NCI-H2196 (cell line): ENCODE measurements around the gene MCFD2.

ENCODE experiments used
- DNase-seq: peaks from one replicate; lab custom pipeline; 2025; ENCODE audit not compliant: unreplicated experiment; lab: John Stamatoyannopoulos, UW

Gene MCFD2

GRCh38 chr2:46939626-46940359 lies 24.2 kb upstream of the MCFD2 start:
- no peak for DNase-seq

DNA sequence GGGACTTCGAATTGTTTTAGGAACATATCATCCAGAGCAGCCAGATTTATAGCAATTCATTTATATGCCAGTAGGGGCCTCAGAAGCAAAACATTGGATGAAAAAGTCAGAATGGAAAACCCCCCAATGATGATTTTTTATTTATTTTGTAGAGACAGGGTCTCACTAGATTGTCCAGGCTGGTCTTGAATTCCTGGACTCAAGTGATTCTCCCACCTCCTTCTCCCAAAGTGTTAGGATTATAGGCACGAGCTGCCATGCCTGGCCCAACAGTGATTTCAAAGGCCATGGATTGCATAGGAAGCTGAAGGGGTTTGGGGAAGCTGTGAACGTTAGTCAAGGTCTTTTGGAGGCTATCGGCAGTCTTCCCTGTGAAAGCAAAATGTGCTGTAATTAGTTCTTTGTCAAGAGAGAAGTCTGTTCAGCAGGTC lies 21.9 kb upstream of the MCFD2 start:
- no peak for DNase-seq

- no peak for DNase-seq
These were observed 21.0 kb upstream of the MCFD2 start for GRCh38 chr2:46936566-46936965.

GRCh38 chr2:46935071-46935470 lies 19.5 kb upstream of the MCFD2 start:
- no peak for DNase-seq

DNA sequence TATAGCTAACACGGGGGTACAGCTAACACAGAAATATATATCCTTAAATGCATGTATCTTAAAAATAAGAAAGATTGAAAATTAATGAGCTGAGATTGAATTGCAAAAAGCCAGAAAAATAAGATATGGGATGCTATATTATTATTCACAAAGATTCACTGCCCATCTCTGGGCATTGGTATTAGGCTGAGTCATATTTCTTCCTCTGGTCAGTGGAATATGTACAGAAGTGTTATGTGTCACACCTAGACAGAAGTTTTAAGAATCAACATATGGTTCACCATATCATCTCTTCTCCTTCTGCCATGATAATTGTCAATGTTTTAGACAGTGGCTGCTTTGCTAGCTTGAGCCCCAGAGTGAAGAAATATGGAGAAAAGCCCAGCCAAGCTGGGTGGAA lies 14.0 kb upstream of the MCFD2 start:
- no peak for DNase-seq

GRCh38 chr2:46926863-46927262 lies 11.3 kb upstream of the MCFD2 start:
- DNase-seq: no peak

DNA sequence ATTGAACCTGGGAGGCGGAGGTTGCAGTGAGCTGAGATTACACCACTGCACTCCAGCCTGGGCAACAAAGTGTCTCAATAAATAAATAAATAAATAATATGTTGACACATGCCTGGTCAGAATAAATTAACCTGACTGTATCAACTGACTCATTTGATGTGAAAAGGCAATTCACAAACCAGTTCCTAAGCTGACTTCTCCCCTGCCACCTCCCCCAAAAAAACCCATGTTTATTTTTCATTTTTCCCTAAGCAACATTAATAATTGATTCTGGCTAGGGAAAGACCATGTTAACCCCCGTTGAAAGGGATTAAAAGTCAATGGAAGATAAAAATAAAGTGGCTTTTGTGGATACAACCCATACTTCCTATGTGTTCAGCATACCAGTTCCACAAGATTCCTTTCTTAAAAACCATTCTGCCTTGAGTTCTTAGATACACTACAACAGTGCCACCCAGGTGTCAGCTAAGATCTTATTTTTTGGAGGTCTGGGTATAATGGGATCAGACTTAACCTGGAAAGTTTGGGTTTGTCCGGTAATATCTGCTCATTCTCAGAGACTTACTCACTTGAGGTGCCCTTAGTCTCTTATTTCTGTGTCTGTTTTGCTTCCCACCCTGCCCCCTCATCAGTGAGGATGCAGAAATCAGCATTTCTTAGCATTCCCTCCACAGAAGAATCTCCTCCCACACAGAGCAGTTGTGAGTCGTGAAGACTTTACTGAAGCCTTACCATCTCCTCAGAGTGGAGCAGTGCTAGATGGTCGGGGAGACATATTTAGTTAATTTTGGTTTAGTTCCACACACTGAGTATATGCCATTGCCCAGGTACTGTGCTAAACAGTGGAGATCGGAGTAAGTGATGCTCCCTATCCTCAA lies 10.1 kb upstream of the MCFD2 start:
- no peak for DNase-seq

DNA sequence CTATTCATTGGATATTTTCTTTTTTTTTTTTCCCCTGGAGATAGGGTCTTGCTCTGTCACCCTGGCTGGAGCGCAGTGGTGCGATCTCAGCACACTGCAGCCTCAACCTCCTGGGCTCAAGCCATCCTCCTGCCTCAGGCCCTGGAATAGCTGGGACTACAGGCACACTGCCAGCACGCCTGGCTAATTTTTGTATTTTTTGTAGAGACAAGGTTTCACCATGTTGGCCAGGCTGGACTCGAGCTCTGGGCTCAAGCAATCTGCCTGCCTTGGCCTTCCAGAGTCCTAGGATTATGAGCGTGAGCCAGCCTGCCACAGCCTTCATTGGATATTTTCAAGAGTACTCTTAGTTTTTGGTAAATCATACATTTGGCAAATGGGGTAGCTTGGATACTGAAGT lies 9.0 kb upstream of the MCFD2 start:
- DNase-seq: no peak

DNA sequence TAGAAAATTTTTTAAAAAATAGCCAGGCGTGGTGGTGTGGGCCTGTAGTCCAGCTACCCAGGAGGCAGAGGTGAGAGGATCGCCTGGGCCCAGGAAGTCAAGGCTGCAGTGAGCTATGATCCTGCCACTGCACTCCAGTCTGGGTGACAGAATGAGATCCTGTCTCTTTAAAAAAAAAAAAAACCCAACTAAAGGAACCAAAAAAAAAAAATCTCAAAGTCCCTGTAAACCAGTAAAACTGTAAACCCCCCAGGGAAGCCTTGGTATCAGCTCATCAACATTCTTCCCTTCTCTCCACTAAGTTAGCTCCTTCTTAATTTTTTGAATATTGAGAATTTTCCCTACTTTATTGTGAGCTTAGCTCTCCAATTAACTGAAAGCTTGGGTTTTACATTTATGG lies 8.4 kb upstream of the MCFD2 start:
- no peak for DNase-seq

- DNase-seq: no peak
These were observed 7.5 kb upstream of the MCFD2 start for GRCh38 chr2:46923041-46923528.

DNA sequence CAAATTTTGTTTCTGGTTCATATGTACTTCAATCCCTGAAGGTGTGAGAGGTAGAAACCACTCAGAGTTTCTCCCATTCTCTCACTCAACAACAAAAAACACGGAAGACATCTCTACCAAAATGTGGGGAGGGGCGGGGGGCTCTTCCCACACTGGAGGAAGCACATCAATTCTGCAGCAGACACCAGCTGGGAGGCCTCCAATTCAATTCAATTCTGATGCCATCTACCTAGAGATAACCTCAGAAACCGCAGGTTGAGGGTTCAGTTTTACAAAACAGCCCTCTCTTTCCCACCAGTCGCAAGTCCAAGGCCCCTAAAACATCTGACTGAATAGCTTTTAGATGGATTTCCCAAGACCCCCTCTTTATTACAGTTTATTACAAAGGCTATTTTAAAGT lies 7.0 kb upstream of the MCFD2 start:
- DNase-seq: no peak

DNA sequence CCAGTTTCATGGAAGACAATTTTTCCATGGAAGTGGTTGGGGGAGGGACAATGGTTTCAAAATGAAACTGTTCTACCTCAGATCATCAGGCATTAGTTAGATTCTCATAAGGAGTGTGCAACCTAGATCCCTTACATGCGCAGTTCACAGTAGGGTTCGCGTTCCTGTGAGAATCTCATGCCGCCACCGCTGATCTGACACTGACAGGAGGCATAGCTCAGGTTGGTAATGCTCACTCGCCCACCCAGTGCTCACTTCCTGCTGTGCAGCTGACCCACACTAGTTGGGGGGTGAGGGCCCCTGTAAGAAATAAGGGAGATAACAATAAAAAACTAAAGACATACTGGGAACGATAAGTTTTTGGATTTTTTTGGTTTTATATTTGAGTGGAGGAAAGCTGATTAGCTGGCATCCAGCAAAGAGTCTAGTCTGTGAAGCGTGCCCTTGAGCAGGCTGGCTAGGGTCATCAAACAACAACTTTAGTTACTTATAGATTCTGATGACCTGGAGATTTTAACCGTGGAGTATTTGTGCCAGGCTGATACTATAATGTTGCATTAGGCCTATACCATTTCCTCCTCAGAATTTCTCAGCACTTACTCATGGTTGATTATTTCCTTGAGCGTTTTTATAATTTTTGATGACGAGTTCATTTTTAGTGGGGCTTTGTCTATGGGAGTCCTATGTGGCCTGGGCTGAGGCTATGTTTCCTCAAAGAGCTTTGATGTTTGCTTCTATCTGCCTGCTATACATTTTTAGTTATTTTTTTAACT lies 6.3 kb upstream of the MCFD2 start:
- no peak for DNase-seq

GRCh38 chr2:46917628-46918027 lies 2.0 kb upstream of the MCFD2 start:
- no peak for DNase-seq

GRCh38 chr2:46915811-46916630 lies 415 bp upstream of the MCFD2 start:
- DNase-seq: peak; percentile 95

GRCh38 chr2:46914578-46915230 lies 902 bp downstream of the MCFD2 start:
- DNase-seq: no peak

GRCh38 chr2:46913471-46914381 lies 1.9 kb downstream of the MCFD2 start:
- DNase-seq: no peak

DNA sequence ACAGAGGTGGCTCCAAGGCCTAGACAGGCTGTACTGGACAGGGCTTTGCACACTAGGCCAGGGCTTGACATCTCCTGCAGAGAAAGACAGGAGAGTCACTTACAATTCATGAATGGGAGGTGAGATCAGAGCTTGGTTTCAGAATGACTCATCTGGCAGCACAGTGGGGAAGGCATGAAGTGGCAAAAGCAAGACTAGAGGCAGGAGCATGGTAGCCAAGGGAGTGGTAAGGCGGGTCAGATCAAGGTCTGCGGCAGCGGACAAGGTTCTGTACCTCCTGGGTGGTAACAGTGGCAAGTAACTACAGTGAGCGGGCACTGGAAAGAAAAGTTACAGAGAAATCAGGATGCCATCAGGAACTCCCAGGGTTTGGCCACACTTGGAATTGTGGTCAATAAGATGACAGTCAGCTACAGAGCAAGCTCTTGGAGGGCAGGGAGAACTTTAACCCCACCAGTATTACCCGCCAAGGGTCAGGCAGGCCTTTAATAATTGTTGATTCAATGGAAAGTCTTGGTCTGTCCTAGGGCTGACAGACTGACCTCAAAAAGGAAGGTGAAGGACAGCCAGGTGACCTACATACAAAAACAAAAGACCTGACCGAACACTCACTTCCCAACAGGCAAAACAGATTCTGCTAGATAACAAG lies 5.7 kb downstream of the MCFD2 start:
- DNase-seq: peak; percentile 4

- DNase-seq: no peak
These were observed 6.5 kb downstream of the MCFD2 start for GRCh38 chr2:46909150-46909549.
